ENCODE measurements around the gene DOP1A. TPM values are rescaled to one million over a fixed set of nuclear protein-coding genes. Genes with fewer than 3 reads are reported as not detected.

Gene DOP1A
- total RNA-seq, 1 donor from 2014 or later = 61.9 TPM

DNA sequence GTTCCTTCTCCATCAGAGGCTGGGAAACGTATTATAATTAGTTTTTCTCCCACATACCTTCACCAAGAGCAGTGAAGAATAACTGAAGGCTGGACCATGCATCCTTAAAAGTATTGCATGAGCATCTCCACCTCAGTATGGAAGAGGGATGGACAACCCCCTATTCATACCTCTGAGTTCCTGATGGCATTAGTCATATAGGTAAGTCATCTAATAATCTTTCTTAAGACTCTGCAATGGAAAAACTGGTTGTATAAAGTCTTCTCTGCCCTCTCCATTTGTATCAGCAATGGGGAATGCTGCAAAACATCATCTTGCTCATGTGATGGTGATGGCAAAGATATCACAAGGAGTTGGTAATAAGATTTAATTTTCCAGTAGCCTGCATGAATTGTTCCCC, 101.1 kb downstream of the DOP1A start:
- H4K20me1 ChIP-seq (ENCODE audit: low read depth) = no peaks in the 10 kb centered on the region
- DNase-seq (ENCODE audit: low spot score) = no peak
- H3K27ac ChIP-seq = no peak overlapping the region
- H3F3A ChIP-seq (ENCODE audit: low read depth) = no peaks in the 10 kb centered on the region
- H3K27me3 Mint-ChIP-seq (ENCODE audit: insufficient read depth, low read depth) = no peaks in the 10 kb centered on the region
- no peak overlapping the region for H3K4me3 Mint-ChIP-seq
- no peak for TF ChIP-seq EZH2phosphoT487 (IDR thresholded peaks at IDR 0.05)
- TF ChIP-seq, protein P1, sequence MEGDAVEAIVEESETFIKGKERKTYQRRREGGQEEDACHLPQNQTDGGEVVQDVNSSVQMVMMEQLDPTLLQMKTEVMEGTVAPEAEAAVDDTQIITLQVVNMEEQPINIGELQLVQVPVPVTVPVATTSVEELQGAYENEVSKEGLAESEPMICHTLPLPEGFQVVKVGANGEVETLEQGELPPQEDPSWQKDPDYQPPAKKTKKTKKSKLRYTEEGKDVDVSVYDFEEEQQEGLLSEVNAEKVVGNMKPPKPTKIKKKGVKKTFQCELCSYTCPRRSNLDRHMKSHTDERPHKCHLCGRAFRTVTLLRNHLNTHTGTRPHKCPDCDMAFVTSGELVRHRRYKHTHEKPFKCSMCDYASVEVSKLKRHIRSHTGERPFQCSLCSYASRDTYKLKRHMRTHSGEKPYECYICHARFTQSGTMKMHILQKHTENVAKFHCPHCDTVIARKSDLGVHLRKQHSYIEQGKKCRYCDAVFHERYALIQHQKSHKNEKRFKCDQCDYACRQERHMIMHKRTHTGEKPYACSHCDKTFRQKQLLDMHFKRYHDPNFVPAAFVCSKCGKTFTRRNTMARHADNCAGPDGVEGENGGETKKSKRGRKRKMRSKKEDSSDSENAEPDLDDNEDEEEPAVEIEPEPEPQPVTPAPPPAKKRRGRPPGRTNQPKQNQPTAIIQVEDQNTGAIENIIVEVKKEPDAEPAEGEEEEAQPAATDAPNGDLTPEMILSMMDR (IDR thresholded peaks at IDR 0.05) = no peak
- TF ChIP-seq EZH2 (IDR thresholded peaks at IDR 0.05) = no peak
- no peaks in the 10 kb centered on the region for H3K4me1 Mint-ChIP-seq
- no peak overlapping the region for H2AFZ ChIP-seq (replicated peaks)
- H3K9me3 ChIP-seq (ENCODE audit: low read depth) = no peaks in the 10 kb centered on the region
- no peaks in the 10 kb centered on the region for H3K9me3 Mint-ChIP-seq
- H3K4me3 ChIP-seq = no peak overlapping the region
- H3K27ac Mint-ChIP-seq = no peak overlapping the region
- H3K36me3 Mint-ChIP-seq = peaks cover 31% of the 10 kb centered on the region
- H3K36me3 ChIP-seq = peaks cover 27% of the 10 kb centered on the region
- no peak overlapping the region for H3K4me2 ChIP-seq
- no peaks in the 10 kb centered on the region for H3K4me1 ChIP-seq
- no peaks in the 10 kb centered on the region for H3K79me2 ChIP-seq (ENCODE audit: low read depth)
- H3K9ac ChIP-seq = no peak overlapping the region
- no peaks in the 10 kb centered on the region for H3K27me3 ChIP-seq

DNA sequence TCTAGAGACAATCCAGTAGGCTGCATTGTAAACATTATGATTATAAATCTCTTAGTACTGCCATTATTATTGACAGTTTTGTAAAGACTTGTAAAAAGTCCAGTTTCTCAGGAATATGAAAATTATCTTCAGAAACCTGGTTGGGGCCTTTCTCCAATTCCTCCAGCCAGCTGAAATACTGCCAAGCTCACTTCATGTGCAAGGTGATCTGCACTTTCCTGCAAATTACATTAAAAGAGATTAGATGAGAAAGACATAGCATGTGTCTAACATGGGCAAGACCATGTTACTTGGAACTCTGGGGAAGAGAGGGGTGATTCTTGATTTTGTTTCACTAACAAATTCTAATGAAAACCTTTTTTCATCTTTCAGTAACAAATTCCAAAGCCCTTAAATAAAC, 101.6 kb downstream of the DOP1A start:
- Histone ChIP-seq H3K79me2 (ENCODE audit: low read depth) (no peaks in the 10 kb centered on the region), H3K4me2 (no peak overlapping the region), H4K20me1 (ENCODE audit: low read depth) (no peaks in the 10 kb centered on the region), H3F3A (ENCODE audit: low read depth) (no peaks in the 10 kb centered on the region), H3K27me3 (no peaks in the 10 kb centered on the region), H2AFZ (replicated peaks) (no peak overlapping the region), H3K9me3 (ENCODE audit: low read depth) (no peaks in the 10 kb centered on the region), H3K36me3 (peaks cover 27% of the 10 kb centered on the region), H3K4me1 (no peaks in the 10 kb centered on the region), H3K4me3 (no peak overlapping the region), H3K27ac (no peak overlapping the region), H3K9ac (no peak overlapping the region)
- no peak for DNase-seq (ENCODE audit: low spot score)
- Mint-ChIP-seq H3K27me3 (ENCODE audit: insufficient read depth, low read depth) (no peaks in the 10 kb centered on the region), H3K4me3 (no peak overlapping the region), H3K27ac (no peak overlapping the region), H3K4me1 (no peaks in the 10 kb centered on the region), H3K36me3 (peaks cover 31% of the 10 kb centered on the region), H3K9me3 (no peaks in the 10 kb centered on the region)
- TF ChIP-seq EZH2 (IDR thresholded peaks at IDR 0.05) (no peak), EZH2phosphoT487 (IDR thresholded peaks at IDR 0.05) (no peak)
- TF ChIP-seq, protein P1 (IDR thresholded peaks at IDR 0.05) = no peak

DNA sequence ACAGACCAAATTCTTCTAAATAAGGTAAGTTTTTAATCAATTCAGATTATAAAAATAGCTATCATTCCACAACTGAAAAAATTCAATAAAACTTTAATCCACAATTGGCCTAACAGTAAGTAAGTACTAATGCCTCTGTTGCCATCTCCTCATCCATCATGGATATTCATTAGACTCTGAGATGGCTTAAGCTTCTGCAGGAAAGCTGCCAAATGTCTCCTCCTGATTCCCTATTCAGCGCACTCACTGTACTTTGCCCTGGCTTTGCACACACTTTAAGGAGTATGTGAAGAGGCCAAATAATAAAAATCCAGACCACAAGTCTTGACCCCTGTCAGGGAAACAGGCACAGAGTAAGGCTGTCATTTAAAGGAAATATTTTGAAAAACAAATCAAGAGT, 102.0 kb downstream of the DOP1A start:
- Histone ChIP-seq H2AFZ (replicated peaks) (no peak overlapping the region), H3K27me3 (no peaks in the 10 kb centered on the region), H3K4me3 (no peak overlapping the region), H3K9me3 (ENCODE audit: low read depth) (no peaks in the 10 kb centered on the region), H3K4me2 (no peak overlapping the region), H3F3A (ENCODE audit: low read depth) (no peaks in the 10 kb centered on the region), H3K79me2 (ENCODE audit: low read depth) (no peaks in the 10 kb centered on the region), H3K27ac (no peak overlapping the region), H3K36me3 (peaks cover 31% of the 10 kb centered on the region), H4K20me1 (ENCODE audit: low read depth) (no peaks in the 10 kb centered on the region), H3K4me1 (no peaks in the 10 kb centered on the region), H3K9ac (no peak overlapping the region)
- TF ChIP-seq EZH2 (IDR thresholded peaks at IDR 0.05) (no peak), EZH2phosphoT487 (IDR thresholded peaks at IDR 0.05) (no peak)
- TF ChIP-seq, protein P1 (IDR thresholded peaks at IDR 0.05) = no peak
- Mint-ChIP-seq H3K9me3 (no peaks in the 10 kb centered on the region), H3K4me3 (no peak overlapping the region), H3K36me3 (peaks cover 29% of the 10 kb centered on the region), H3K27me3 (ENCODE audit: insufficient read depth, low read depth) (no peaks in the 10 kb centered on the region), H3K4me1 (no peaks in the 10 kb centered on the region), H3K27ac (no peak overlapping the region)
- no peak for DNase-seq (ENCODE audit: low spot score)
